Measurements from ENCODE around the gene AKAP5.

AKAP5 gene, protein sequence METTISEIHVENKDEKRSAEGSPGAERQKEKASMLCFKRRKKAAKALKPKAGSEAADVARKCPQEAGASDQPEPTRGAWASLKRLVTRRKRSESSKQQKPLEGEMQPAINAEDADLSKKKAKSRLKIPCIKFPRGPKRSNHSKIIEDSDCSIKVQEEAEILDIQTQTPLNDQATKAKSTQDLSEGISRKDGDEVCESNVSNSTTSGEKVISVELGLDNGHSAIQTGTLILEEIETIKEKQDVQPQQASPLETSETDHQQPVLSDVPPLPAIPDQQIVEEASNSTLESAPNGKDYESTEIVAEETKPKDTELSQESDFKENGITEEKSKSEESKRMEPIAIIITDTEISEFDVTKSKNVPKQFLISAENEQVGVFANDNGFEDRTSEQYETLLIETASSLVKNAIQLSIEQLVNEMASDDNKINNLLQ

DNA sequence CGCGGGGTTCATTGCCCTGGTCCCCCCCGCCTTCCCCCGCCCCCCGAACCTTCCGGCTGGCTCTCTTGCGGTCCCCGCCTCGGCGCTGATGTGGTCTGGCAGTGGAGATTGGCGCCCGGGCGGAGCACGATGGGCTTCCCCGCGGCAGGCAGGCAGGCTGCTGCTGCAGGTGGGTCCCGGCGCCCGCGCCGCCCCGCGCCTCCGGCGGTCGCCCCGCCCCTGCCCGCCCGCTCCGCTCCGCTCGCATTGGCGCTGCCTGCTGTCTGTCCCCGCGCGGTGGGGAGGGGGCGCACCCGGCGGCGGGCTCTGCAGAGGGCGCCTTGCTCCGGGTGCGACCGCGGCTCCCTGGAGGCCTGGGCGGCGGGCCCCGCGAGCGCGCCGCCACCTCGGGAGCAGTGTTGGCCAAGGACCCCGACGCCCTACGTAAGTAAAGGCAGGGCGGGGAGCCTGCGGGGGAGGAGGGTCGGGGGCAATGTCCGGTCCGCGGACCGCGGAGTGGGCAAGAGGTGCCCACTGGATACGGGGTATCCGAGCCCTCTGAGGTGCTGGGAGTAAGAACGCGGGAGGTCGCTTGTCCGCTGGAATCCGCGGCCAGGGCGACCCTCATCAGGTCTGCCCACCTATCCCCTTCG, at the start of gene AKAP5:
Gene AKAP5, plus strand, starts transcription at position 309 of the 632 bp plus-strand sequence. CDS start 2,896 bp downstream, outside the sequence.
- DNase-seq (ENCODE audit: low spot score) = peak; percentile 90

DNA sequence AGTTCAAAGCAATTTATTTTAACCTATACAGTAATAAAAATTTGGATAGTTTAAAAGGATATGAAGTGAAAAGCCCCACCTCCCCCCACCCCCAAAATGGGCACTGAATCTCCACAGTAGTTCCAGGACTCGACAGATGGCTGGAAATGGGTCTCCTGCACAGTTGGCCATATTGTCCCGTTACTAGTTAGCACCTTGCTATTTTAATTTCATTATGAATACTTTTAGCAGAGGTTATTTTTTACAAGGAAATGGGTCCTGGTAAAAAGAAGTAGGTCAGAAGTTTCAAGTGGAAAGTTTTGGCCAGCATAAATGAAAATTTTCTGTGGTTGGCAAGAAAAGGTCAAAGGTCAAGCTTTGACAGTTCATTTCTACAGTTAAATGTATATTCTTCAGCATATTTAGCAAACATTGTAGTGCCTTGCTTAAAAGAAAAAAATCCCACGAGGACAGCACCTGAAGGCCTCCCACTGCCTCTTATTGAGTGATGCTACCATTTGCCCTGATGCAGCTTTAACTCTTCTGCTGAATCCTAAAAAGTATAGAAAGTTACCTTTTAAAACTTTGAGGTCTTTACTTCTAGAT, 48.9 kb upstream of the AKAP5 start:
- no peak for DNase-seq (ENCODE audit: low spot score)

DNA sequence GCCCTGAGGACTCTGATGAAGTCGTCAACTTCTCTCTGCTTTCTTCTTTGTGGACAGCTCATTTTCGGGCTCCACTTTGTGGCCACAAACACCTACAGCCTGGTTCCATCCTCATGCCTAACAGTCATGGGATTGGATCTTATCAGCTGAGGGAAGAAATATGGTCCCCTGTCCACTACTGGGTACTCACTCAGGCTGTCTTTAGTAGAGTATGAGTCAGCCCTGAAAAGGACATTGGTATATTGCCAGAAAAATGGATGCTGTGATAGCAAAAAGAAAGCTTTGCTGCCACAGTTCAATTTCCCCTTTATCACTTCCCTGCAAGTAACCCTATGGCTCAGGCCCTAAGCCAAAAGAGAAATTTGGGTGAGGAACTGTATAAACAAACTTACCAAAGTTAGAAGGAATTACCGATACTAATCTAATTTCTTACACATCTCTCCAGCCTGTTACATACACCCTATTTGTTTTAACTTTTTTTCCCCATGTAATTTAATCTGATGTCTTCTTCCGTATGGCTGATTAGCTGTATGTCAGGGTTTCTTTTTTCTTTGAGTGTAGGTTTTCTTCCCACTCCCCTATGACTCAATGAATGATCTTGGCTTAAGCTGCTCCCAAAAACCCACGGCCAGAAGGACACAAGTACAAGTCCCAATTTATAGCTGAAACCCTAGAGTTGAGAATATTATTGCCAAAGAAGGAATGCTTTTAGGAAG, 48.1 kb upstream of the AKAP5 start:
- DNase-seq (ENCODE audit: low spot score) = no peak

DNA sequence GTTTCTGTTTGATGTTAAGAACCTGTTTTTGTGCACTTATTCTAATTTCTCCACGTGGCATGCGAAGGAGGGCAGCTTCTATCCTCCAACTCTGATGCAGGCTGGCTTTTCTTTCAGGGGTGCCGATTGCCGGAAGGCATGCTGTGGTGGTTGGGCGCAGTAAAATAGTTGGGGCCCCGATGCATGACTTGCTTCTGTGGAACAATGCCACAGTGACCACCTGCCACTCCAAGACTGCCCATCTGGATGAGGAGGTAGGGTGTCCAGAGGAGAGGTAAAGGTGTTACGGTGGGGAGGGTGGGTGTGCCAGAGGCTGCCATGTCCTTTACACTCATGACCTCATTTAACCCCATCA, 47.6 kb upstream of the AKAP5 start:
- DNase-seq (ENCODE audit: low spot score) = no peak

- no peak for DNase-seq (ENCODE audit: low spot score)
Observed at GRCh38 chr14:64419003-64419402, 46.3 kb upstream of the AKAP5 start.

DNA sequence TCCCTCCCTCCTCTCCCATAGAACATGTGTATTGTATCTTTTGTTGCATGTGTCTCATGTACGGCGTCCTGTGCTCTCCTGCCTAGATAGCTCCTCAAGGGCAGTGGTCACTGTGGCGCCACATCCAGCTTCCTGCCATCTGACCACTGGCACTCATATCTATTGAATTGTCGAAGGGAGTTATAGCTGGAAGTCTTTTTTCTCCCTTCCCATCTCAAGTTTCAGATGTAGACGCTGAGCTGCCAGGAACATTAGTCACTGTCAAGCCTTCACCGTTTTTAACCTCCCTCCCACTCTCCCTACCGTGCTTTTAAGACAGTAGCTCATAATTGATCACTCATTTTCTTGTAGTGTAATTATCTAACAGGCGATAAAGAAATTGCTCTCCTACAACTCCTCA, 44.1 kb upstream of the AKAP5 start:
- no peak for DNase-seq (ENCODE audit: low spot score)

GRCh38 chr14:64422005-64422404, 43.3 kb upstream of the AKAP5 start:
- DNase-seq (ENCODE audit: low spot score) = no peak

GRCh38 chr14:64422756-64423155, 42.5 kb upstream of the AKAP5 start:
- no peak for DNase-seq (ENCODE audit: low spot score)

GRCh38 chr14:64423987-64424386, 41.3 kb upstream of the AKAP5 start:
- DNase-seq (ENCODE audit: low spot score) = no peak

GRCh38 chr14:64434528-64434927, 30.8 kb upstream of the AKAP5 start:
- DNase-seq (ENCODE audit: low spot score) = no peak

DNA sequence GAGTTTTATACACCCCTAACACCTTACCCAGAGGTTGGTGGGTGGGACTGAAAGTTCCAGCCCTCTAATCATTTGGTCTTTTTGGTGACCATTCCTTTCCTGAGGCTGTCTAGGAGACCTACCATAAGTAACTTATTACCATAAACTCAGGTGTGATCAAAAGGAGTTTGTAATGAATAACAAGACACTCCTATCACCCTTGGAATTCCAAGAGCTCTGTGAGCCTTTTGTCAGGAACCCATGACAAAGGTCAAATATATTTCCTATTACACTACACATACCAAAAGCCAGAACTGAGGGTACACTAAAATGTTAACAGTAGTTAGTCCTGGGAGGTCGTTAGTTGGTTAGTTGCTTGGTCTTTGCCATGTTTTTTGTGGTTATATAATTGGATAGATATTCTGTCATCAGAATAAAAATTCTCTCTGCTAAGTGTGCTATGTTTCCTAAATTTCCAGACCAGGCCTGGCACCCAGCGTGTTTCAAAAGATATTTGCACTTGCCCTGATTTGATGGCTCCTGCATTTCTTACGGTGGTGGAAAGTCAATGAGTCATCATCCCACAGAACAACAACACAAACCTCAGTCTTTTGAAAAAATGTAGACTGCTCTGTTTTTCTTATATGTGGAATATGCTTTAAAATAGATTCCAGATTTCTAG, 27.0 kb upstream of the AKAP5 start:
- no peak for DNase-seq (ENCODE audit: low spot score)

GRCh38 chr14:64439141-64439540, 26.2 kb upstream of the AKAP5 start:
- DNase-seq (ENCODE audit: low spot score) = no peak

GRCh38 chr14:64440494-64440893, 24.8 kb upstream of the AKAP5 start:
- no peak for DNase-seq (ENCODE audit: low spot score)

DNA sequence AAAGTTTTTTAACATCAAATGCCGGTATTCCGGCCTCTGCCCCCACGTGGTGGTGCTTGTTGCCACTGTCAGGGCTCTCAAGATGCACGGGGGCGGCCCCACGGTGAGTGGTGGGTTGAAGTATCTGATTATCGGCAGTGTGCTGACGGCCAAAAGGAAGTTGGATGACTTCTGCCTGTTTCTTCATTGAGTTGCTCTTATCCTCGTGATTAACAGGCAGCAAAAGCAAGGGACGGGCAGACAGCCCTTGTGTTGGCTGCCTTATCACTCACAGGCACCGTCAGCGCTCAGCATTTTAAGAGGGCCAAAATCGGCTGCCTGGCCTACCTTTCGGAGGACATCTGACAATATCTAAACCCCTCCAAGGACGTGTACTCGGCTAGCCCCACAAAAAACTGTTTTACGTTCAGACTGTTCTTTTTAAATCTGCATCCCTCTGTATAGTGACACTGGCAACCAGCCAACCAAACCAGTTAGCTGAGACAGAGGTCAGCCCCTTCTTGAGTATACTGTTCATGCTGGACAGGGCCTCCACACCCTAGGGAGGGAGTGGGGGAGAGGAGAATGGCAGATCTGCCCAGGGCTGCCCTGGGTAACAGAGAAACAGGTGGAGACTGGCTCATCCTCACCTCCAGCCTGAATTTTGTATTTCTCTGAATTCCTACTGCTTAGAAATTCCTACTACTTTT, 22.9 kb upstream of the AKAP5 start:
- DNase-seq (ENCODE audit: low spot score) = no peak

- DNase-seq (ENCODE audit: low spot score) = no peak
Observed at GRCh38 chr14:64444140-64444539, 21.2 kb upstream of the AKAP5 start.

DNA sequence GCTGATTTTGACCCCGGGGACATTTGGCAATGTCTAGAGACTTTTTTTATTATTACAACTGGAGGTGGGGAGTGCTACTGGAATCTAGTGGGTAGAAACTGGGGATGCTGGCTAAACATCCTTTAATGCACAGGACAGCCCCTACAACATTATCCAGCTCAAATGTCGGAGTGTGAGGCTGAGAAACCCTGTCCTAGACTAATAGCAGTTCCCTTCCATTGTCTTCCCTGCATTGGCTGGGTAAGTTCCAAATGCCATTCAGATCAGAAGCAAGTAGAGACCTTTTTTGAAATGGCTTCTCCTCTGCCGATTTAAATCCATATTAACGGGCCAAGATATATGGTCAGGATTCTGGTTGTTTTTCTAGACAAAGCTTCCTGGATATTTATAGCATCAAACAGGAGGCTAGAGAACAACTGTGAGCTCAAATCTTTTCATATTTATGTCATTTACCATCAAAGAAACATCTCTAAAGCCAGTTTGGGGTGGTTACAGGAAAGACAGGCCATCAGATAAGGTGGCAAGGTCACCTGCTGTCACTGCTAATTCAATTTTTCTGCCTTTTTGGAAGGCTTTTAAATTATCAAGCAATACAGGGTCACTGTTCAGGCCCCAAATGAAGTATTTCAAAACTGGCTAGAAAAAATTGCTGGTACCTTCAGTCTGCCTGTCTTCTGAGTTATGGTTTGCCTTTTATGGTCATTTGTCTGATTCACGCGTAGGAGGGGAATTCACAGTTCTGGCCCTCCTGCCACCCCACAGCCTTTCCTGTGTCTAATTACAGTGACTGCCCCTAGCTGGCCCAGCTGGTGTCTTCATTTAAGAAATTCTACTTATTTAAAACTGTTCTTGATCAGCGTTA, 20.1 kb upstream of the AKAP5 start:
- DNase-seq (ENCODE audit: low spot score) = no peak

DNA sequence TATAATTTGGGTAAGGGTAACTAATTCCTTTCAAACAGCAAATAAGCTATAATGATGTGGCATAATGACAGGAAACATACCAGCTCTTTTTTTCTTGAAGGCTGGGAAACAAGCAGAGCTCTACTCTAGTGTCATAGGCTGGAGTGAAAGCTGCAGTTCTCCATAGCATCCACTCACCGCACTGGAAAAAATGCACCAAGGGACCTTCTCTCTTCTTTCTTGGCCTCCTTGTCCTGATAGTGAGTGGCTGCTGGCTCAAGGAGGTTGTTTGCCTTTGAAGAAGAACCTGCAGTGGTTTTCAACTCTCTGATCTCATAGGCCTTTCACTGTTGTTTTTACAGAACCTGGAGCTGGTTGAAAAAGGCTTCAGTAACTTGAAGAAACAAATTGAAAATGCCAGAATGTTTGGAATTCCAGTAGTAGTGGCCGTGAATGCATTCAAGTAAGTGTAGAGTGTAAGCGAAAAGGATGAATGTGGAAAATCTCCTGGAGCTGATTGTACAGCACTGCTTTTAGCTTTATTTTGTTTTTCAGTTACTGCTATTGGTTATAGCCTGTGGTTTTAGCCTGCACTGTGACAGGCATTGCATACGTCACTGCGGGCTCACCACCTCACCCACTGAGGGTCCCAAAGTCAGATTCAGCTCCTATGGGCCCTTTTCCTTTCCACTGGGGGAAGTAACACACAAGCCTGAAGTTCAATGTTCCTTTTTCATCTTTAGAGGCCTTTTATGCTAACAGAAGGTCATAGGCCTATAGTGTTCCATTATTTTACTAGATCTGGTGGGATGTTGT, 17.2 kb upstream of the AKAP5 start:
- DNase-seq (ENCODE audit: low spot score) = no peak

DNA sequence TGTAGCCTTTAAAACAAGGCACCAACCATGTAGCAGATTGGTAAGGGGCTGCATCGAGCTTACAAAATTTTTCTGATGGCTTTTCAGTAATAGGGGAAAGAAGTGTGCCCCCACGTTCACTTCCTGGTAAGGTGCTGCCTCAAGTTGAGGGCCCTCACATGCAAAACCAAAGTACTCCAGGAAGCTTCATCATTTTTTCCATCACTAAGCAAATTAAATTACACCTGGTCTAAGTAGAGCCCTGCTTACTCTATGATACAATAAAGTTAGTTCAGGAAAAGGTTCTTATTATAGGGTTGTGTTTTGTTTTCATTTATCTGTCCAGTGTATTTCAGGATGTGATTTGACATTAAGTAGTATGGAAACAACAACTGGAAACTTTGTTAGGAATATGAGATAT, 15.0 kb upstream of the AKAP5 start:
- no peak for DNase-seq (ENCODE audit: low spot score)

GRCh38 chr14:64454671-64455070, 10.6 kb upstream of the AKAP5 start:
- no peak for DNase-seq (ENCODE audit: low spot score)
